BJ (cell line): ENCODE data around the gene CTNNA1. TPM values are rescaled to one million over a fixed set of nuclear protein-coding genes. Genes with fewer than 3 reads are reported as not detected.

ENCODE experiments used
- CTCF ChIA-PET: fragments of 350-600 bp; formaldehyde crosslinking; extraction: SDS; loops from one replicate; lab custom pipeline; 2021; ENCODE audit warnings: antibody characterized with exemption, inconsistent platforms; lab: Yijun Ruan, JAX
- POLR2A ChIA-PET: fragments of 300-600 bp; sonication (Branson Sonifier 250); formaldehyde crosslinking; extraction: SDS; loops from one replicate; lab custom pipeline; 2021; ENCODE audit warnings: antibody characterized with exemption; lab: Charles Lee
- DNase-seq: peaks from one replicate; pipeline ENCODE4 v3.0.0-alpha.2; 2011; ENCODE audit warnings: low read depth
- H3K27me3 ChIP-seq: 2 replicates; pipeline ENCODE4 v1.6.0; 2011; ENCODE audit warnings: low read length; ENCODE audit not compliant: control insufficient read depth, insufficient read depth
- H3K36me3 ChIP-seq: 2 replicates; pipeline ENCODE4 v1.5.1; 2011; ENCODE audit warnings: low read length; ENCODE audit not compliant: control insufficient read depth, insufficient read depth
- H3K4me3 ChIP-seq: 2 replicates; pipeline ENCODE4 v1.5.1; 2011; ENCODE audit warnings: low read depth, mild to moderate bottlenecking, control low read depth, low read length
- CTCF ChIP-seq: IDR thresholded peaks from 2 replicates; pipeline ENCODE4 v1.5.1; 2011; ENCODE audit warnings: low read depth, mild to moderate bottlenecking, control low read depth, inconsistent platforms, low read length, moderate library complexity; ENCODE audit not compliant: insufficient read depth
- polyA plus RNA-seq: library from polyadenylated mRNA; depleted of rRNA; stranded (reverse); fragments of >200 nt; gene quantifications from 2 replicates; pipeline ENCODE4 v1.2.3, GENCODE V29; 2011

CTNNA1 gene
- polyA plus RNA-seq, 1 experiment = 169 TPM

- POLR2A ChIA-PET = no interaction called here
- H3K27me3 ChIP-seq = no peaks in the 10 kb centered on the region
- TF ChIP-seq CTCF = no peak
- peaks cover 57% of the 10 kb centered on the region for H3K36me3 ChIP-seq
- no peak for DNase-seq
- CTCF ChIA-PET = interaction anchor here (0.5 to 0.7 kb wide), 2 partner anchors 13 to 220 kb away, joined by 3 read pairs; no protein-coding TSS in a partner anchor
- H3K4me3 ChIP-seq = no peak overlapping the region
Observed at GRCh38 chr5:138930371-138931097, 177.3 kb downstream of the CTNNA1 start.

GRCh38 chr5:138932171-138932810, 179.1 kb downstream of the CTNNA1 start:
- Histone ChIP-seq H3K27me3 (no peaks in the 10 kb centered on the region), H3K4me3 (no peak overlapping the region), H3K36me3 (peaks cover 48% of the 10 kb centered on the region)
- TF ChIP-seq CTCF = no peak
- ChIA-PET CTCF (interaction anchor here (1.5 kb wide), 1 partner anchor 15 kb away, joined by 3 read pairs; no protein-coding TSS in a partner anchor), POLR2A (no interaction called here)
- no peak for DNase-seq

GRCh38 chr5:138933522-138934290, 180.5 kb downstream of the CTNNA1 start:
- H3K4me3 ChIP-seq = no peak overlapping the region
- TF ChIP-seq CTCF = no peak
- H3K27me3 ChIP-seq = no peaks in the 10 kb centered on the region
- ChIA-PET POLR2A (interaction anchor here (0.6 kb wide), 1 partner anchor 85 kb away, joined by 3 read pairs; no protein-coding TSS in a partner anchor), CTCF (interaction anchor here (1.5 kb wide), 1 partner anchor 17 kb away, joined by 3 read pairs; no protein-coding TSS in a partner anchor)
- H3K36me3 ChIP-seq = peaks cover 44% of the 10 kb centered on the region
- DNase-seq = no peak

GRCh38 chr5:138934971-138935370, 181.7 kb downstream of the CTNNA1 start:
- ChIA-PET CTCF (no interaction called here), POLR2A (no interaction called here)
- H3K27me3 ChIP-seq = no peaks in the 10 kb centered on the region
- DNase-seq = no peak
- H3K36me3 ChIP-seq = peaks cover 39% of the 10 kb centered on the region
- TF ChIP-seq CTCF = no peak
- H3K4me3 ChIP-seq = no peak overlapping the region

- no peaks in the 10 kb centered on the region for H3K27me3 ChIP-seq
- H3K4me3 ChIP-seq = no peak overlapping the region
- no peak for DNase-seq
- ChIA-PET POLR2A (no interaction called here), CTCF (no interaction called here)
- TF ChIP-seq CTCF = no peak
- peaks cover 36% of the 10 kb centered on the region for H3K36me3 ChIP-seq
Observed at GRCh38 chr5:138935466-138935865, 182.2 kb downstream of the CTNNA1 start.
